Measurements from ENCODE around the gene SLC25A21.
A peak's percentile ranks its signal among the peaks of the same experiment; 100 is the strongest.

SLC25A21 gene

GRCh38 chr14:36835128-36835527, 337.3 kb downstream of the SLC25A21 start (continued):
- TF ChIP-seq PRDM2 (tag by site-specific recombination; IDR thresholded peaks at IDR 0.05; ENCODE audit: borderline replicate concordance) (no peak), TRIM28 (IDR thresholded peaks at IDR 0.05; ENCODE audit: borderline replicate concordance, low read length) (peak; percentile 96), ZNF639 (tag by site-specific recombination; IDR thresholded peaks at IDR 0.05) (peak; percentile 97), ZBTB20 (tag by site-specific recombination; IDR thresholded peaks at IDR 0.05) (peak; percentile 45), ZEB2 (tag by site-specific recombination; IDR thresholded peaks at IDR 0.05) (peak; percentile 98), ZNF776 (tag by site-specific recombination; IDR thresholded peaks at IDR 0.05; ENCODE audit: borderline replicate concordance) (peak; percentile 81; the same call in 1 of the 2 replicates), ZNF18 (tag by site-specific recombination; IDR thresholded peaks at IDR 0.05) (peak; percentile 99), KLF16 (tag by site-specific recombination; IDR thresholded peaks at IDR 0.05) (peak; percentile 97), ZNF23 (tag by site-specific recombination; IDR thresholded peaks at IDR 0.05; ENCODE audit: borderline replicate concordance) (no peak), ZNF132 (tag by site-specific recombination; IDR thresholded peaks at IDR 0.05; ENCODE audit: borderline replicate concordance) (no peak), WT1 (tag by site-specific recombination; IDR thresholded peaks at IDR 0.05) (peak; percentile 97), KLF9 (tag by site-specific recombination; IDR thresholded peaks at IDR 0.05; ENCODE audit: low read depth) (no peak; the same call in 1 of the 2 replicates), GLI2 (tag by site-specific recombination; IDR thresholded peaks at IDR 0.05; ENCODE audit: borderline replicate concordance, low read depth) (peak; percentile 100), ZNF518A (tag by site-specific recombination; conservative IDR thresholded peaks at IDR 0.05; ENCODE audit: low read depth) (peak; percentile 64), ZNF621 (tag by site-specific recombination; IDR thresholded peaks at IDR 0.05) (no peak)
- TF ChIP-seq, protein P1, sequence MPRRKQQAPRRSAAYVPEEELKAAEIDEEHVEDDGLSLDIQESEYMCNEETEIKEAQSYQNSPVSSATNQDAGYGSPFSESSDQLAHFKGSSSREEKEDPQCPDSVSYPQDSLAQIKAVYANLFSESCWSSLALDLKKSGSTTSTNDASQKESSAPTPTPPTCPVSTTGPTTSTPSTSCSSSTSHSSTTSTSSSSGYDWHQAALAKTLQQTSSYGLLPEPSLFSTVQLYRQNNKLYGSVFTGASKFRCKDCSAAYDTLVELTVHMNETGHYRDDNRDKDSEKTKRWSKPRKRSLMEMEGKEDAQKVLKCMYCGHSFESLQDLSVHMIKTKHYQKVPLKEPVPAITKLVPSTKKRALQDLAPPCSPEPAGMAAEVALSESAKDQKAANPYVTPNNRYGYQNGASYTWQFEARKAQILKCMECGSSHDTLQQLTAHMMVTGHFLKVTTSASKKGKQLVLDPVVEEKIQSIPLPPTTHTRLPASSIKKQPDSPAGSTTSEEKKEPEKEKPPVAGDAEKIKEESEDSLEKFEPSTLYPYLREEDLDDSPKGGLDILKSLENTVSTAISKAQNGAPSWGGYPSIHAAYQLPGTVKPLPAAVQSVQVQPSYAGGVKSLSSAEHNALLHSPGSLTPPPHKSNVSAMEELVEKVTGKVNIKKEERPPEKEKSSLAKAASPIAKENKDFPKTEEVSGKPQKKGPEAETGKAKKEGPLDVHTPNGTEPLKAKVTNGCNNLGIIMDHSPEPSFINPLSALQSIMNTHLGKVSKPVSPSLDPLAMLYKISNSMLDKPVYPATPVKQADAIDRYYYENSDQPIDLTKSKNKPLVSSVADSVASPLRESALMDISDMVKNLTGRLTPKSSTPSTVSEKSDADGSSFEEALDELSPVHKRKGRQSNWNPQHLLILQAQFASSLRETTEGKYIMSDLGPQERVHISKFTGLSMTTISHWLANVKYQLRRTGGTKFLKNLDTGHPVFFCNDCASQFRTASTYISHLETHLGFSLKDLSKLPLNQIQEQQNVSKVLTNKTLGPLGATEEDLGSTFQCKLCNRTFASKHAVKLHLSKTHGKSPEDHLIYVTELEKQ (tag by site-specific recombination; IDR thresholded peaks at IDR 0.05; ENCODE audit: borderline replicate concordance) = peak; percentile 96
- TF ChIP-seq, protein P2, sequence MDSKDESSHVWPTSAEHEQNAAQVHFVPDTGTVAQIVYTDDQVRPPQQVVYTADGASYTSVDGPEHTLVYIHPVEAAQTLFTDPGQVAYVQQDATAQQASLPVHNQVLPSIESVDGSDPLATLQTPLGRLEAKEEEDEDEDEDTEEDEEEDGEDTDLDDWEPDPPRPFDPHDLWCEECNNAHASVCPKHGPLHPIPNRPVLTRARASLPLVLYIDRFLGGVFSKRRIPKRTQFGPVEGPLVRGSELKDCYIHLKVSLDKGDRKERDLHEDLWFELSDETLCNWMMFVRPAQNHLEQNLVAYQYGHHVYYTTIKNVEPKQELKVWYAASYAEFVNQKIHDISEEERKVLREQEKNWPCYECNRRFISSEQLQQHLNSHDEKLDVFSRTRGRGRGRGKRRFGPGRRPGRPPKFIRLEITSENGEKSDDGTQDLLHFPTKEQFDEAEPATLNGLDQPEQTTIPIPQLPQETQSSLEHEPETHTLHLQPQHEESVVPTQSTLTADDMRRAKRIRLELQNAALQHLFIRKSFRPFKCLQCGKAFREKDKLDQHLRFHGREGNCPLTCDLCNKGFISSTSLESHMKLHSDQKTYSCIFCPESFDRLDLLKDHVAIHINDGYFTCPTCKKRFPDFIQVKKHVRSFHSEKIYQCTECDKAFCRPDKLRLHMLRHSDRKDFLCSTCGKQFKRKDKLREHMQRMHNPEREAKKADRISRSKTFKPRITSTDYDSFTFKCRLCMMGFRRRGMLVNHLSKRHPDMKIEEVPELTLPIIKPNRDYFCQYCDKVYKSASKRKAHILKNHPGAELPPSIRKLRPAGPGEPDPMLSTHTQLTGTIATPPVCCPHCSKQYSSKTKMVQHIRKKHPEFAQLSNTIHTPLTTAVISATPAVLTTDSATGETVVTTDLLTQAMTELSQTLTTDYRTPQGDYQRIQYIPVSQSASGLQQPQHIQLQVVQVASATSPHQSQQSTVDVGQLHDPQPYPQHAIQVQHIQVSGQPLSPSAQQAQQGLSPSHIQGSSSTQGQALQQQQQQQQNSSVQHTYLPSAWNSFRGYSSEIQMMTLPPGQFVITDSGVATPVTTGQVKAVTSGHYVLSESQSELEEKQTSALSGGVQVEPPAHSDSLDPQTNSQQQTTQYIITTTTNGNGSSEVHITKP (tag by site-specific recombination; IDR thresholded peaks at IDR 0.05) = peak; percentile 68
